Smooth muscle cell (in vitro differentiated cells): ENCODE measurements around the gene VEGFB. TPM values are rescaled to one million over a fixed set of nuclear protein-coding genes. Genes with fewer than 3 reads are reported as not detected.
A peak's percentile ranks its signal among the peaks of the same experiment; 100 is the strongest.

ENCODE experiments used
- DNase-seq: peaks from one replicate; lab custom pipeline; 2025; ENCODE audit not compliant: unreplicated experiment; lab: John Stamatoyannopoulos, UW
- H2AFZ ChIP-seq: fragments of 200-600 bp; sonication (generic); 2 replicates; pipeline ENCODE4 v1.6.0; 2016; ENCODE audit warnings: antibody characterized with exemption, low read depth, mild to moderate bottlenecking
- H3F3A ChIP-seq: fragments of 200-600 bp; sonication (generic); 2 replicates; pipeline ENCODE4 v1.6.0; 2017; ENCODE audit warnings: antibody characterized with exemption, low read depth
- H3K27ac ChIP-seq: fragments of 200-600 bp; sonication (generic); 2 replicates; pipeline ENCODE4 v1.5.1; 2016; ENCODE audit warnings: low read depth, mild to moderate bottlenecking
- H3K27me3 ChIP-seq: fragments of 200-600 bp; sonication (generic); 2 replicates; pipeline ENCODE4 v1.6.1; 2016; ENCODE audit warnings: low read depth, mild to moderate bottlenecking
- H3K36me3 ChIP-seq: fragments of 200-600 bp; sonication (generic); 2 replicates; pipeline ENCODE4 v1.5.1; 2016; ENCODE audit warnings: low read depth
- H3K4me1 ChIP-seq: fragments of 200-600 bp; sonication (generic); 2 replicates; pipeline ENCODE4 v1.5.1; 2016; ENCODE audit warnings: low read depth
- H3K4me2 ChIP-seq: fragments of 200-600 bp; sonication (generic); 2 replicates; pipeline ENCODE4 v1.6.0; 2016; ENCODE audit warnings: mild to moderate bottlenecking
- H3K4me3 ChIP-seq: fragments of 200-600 bp; sonication (generic); 2 replicates; pipeline ENCODE4 v1.5.1; 2016; ENCODE audit warnings: mild to moderate bottlenecking
- H3K79me2 ChIP-seq: fragments of 200-600 bp; sonication (generic); 2 replicates; pipeline ENCODE4 v1.6.0; 2016; ENCODE audit warnings: low read depth, mild to moderate bottlenecking
- H3K9ac ChIP-seq: fragments of 200-600 bp; sonication (generic); 2 replicates; pipeline ENCODE4 v1.6.0; 2016; ENCODE audit warnings: low read depth
- H3K9me3 ChIP-seq: fragments of 200-600 bp; sonication (generic); replicated peaks from 2 replicates; pipeline ENCODE4 v1.5.1; 2016; ENCODE audit warnings: low read depth
- H4K20me1 ChIP-seq: fragments of 200-600 bp; sonication (generic); 2 replicates; pipeline ENCODE4 v1.6.0; 2016; ENCODE audit warnings: low read depth
- CTCF ChIP-seq: fragments of 200-600 bp; sonication (generic); IDR thresholded peaks from 2 replicates; pipeline ENCODE4 v1.5.1; 2017; ENCODE audit warnings: borderline replicate concordance, mild to moderate bottlenecking, antibody characterized with exemption; ENCODE audit not compliant: insufficient read depth, poor library complexity, severe bottlenecking
- WGBS: methylation state at CpG from one replicate; pipeline ENCODE4 v1.1.7; 2016; ENCODE audit warnings: low lambda C conversion rate; 5-methylcytosine and 5-hydroxymethylcytosine counted together
- polyA plus RNA-seq: library from polyadenylated mRNA; unstranded; fragments of >200 nt; fragmentation: Nextera tagmentation; extraction: Ambion mirVana; gene quantifications from 2 replicates; pipeline ENCODE4 v1.2.1, GENCODE V29; 2016
- total RNA-seq: library from RNA; depleted of rRNA; stranded (reverse); fragments of >200 nt; gene quantifications from 2 replicates; pipeline ENCODE4 v1.2.3, GENCODE V29; 2014

Gene VEGFB
- total and polyA plus RNA-seq, 2 experiments from 2014 or later: 27.9 to 96.5 TPM

- Histone ChIP-seq H3K27me3 (no peaks in the 10 kb centered on the region), H3F3A (no peaks in the 10 kb centered on the region), H3K4me1 (peaks cover 11% of the 10 kb centered on the region), H4K20me1 (no peaks in the 10 kb centered on the region), H3K4me2 (no peak overlapping the region), H3K36me3 (no peaks in the 10 kb centered on the region), H3K9ac (no peak overlapping the region), H3K4me3 (no peak overlapping the region), H3K9me3 (no peaks in the 10 kb centered on the region), H3K79me2 (peaks cover 15% of the 10 kb centered on the region), H3K27ac (no peak overlapping the region), H2AFZ (no peak overlapping the region)
- no peak for DNase-seq
- 96% methylated on average over 22 of the region's 22 CpGs for WGBS
- no peak for TF ChIP-seq CTCF
These were observed 47.8 kb downstream of the VEGFB start for GRCh38 chr11:64281957-64282770.

GRCh38 chr11:64283092-64283491 lies 48.7 kb downstream of the VEGFB start:
- Histone ChIP-seq H4K20me1 (no peaks in the 10 kb centered on the region), H3K79me2 (peaks cover 15% of the 10 kb centered on the region), H3K9me3 (no peaks in the 10 kb centered on the region), H3K27ac (no peak overlapping the region), H3F3A (no peaks in the 10 kb centered on the region), H3K9ac (no peak overlapping the region), H3K27me3 (no peaks in the 10 kb centered on the region), H3K36me3 (no peaks in the 10 kb centered on the region), H3K4me1 (peaks cover 11% of the 10 kb centered on the region), H3K4me3 (no peak overlapping the region), H3K4me2 (peak overlapping the region; percentile 91), H2AFZ (no peak overlapping the region)
- no peak for DNase-seq
- WGBS: 91% methylated on average over 3 of the region's 3 CpGs
- TF ChIP-seq CTCF: no peak

DNA sequence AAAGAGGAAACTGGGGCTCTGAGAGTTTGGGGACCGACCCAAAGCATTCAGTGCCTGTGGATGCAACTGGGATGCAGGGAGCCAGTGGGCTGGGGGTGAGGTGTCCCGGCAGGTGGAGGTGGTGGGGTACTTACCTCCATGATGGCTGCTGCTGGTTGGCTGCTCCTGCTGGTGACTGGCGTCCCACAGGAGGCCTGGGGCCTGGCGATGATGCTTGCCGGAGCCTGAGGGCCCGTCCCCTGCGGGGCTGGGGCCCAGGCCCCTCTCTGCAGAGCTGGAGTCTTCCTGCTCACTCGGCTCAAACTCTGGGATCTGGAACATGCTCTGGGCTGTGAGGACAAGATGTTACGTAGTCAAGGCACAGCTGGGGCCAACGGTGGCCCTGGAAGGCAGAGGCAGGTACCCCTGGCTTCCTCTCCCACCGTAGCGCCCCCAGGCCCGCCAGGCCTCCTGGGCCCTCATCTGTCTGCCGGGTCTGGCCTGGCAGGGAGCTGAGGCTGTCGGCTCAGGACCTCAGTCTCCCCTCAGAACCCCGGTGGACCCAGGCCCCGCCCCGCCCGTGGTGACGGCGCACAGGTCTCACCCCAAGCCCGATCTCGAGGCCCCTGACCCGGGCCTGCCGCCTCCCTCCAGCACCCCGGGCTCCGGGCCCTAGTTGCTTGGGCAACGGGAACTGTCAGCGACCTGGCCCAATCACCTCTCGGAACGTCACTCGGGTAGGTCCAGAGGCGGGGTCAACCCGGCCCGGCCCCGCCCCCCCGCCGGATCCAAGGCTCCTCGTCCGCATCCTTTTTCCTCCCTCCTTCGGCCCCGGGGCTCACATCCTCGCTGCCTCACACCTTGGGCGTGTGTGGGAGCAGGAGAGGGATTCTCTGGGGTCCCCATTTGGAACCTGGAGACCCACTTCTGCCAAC lies 49.9 kb downstream of the VEGFB start, which contains the start of gene BAD:
BAD (minus strand) TSS at position 618 of the 914 bp plus-strand sequence; CDS start at position 321, 297 bp downstream.
- no peaks in the 10 kb centered on the region for H3K27me3 ChIP-seq
- 8% methylated on average over 25 of the region's 44 CpGs for WGBS

More for the DNA sequence above, 49.9 kb downstream of the VEGFB start, which contains the start of gene BAD:
- Histone ChIP-seq H3K4me3 (peak within 1 kb of the TSS; percentile 92), H3K4me1 (peaks cover 11% of the 10 kb centered on the region), H2AFZ (peak within 1 kb of the TSS; percentile 73), H3K4me2 (peak within 1 kb of the TSS; percentile 91), H3K79me2 (peaks cover 15% of the 10 kb centered on the region), H3K36me3 (no peaks in the 10 kb centered on the region), H3F3A (no peaks in the 10 kb centered on the region), H3K9me3 (no peaks in the 10 kb centered on the region), H3K9ac (peak within 1 kb of the TSS; percentile 93), H4K20me1 (no peaks in the 10 kb centered on the region), H3K27ac (peak within 1 kb of the TSS; percentile 91)
- DNase-seq: peak; percentile 84
- TF ChIP-seq CTCF: no peak
